Panc1 (cell line): ENCODE measurements around the gene CDC26.

ENCODE experiments used
- CTCF ChIP-seq: fragments of 450-650 bp; IDR thresholded peaks from 2 replicates; pipeline ENCODE4 v1.5.1; 2017; ENCODE audit warnings: mild to moderate bottlenecking
- POLR2AphosphoS5 ChIP-seq: IDR thresholded peaks from 2 replicates; pipeline ENCODE4 v1.6.1; 2012; ENCODE audit warnings: mild to moderate bottlenecking, low read depth, low read length, moderate library complexity
- REST ChIP-seq, 2 experiments: IDR thresholded peaks; 2 replicates each; pipeline ENCODE4 v1.6.1; 2011 to 2012; ENCODE audit warnings: low read depth in 2 of 2, control low read depth in 1 of 2, low read length in 1 of 2, mild to moderate bottlenecking in 1 of 2, moderate library complexity in 1 of 2; ENCODE audit not compliant: insufficient read depth in 1 of 2
- TCF7L2 ChIP-seq: IDR thresholded peaks from 2 replicates; pipeline ENCODE4 v1.6.1; 2011; ENCODE audit warnings: mild to moderate bottlenecking, low read depth, low read length, inconsistent platforms

- no peak for TF ChIP-seq CTCF
- no peak for TF ChIP-seq REST (IDR thresholded peaks at IDR 0.05; ENCODE audit: insufficient read depth in 1 of 2, low read depth in 2 of 2, low read length in 1 of 2)
- no peak for TF ChIP-seq TCF7L2
- TF ChIP-seq POLR2AphosphoS5, result no peak
Observed at GRCh38 chr9:113302792-113303418, 27.5 kb upstream of the CDC26 start, which contains the start of gene RNF183.
